Dedifferentiated amniotic fluid mesenchymal stem cell (primary cell): ENCODE measurements around the gene NGRN.

Source experiments
- DNase-seq: peaks from one replicate; pipeline ENCODE4 v3.0.0-alpha.2; 2016; ENCODE audit errors: extremely low spot score

Gene NGRN

DNA sequence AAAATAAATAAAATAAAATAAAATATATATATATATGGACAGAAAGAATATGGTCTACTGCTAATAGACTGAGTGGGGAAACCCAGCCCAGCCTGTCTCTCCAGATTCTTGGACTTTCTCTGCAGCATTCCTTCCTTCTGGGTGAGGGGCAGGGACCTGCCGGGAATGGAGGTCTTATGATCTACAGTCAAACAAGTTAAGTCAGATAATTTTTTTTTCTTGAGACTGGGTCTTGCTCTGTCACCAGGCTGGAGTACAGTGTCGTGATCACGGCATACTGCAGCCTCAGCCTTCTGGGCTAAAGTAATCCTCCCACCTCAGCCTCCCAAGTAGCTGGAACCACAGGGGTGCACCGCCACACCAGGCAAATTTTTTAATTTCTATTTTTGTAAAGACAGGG, 53.1 kb downstream of the NGRN start:
- DNase-seq: no peak

DNA sequence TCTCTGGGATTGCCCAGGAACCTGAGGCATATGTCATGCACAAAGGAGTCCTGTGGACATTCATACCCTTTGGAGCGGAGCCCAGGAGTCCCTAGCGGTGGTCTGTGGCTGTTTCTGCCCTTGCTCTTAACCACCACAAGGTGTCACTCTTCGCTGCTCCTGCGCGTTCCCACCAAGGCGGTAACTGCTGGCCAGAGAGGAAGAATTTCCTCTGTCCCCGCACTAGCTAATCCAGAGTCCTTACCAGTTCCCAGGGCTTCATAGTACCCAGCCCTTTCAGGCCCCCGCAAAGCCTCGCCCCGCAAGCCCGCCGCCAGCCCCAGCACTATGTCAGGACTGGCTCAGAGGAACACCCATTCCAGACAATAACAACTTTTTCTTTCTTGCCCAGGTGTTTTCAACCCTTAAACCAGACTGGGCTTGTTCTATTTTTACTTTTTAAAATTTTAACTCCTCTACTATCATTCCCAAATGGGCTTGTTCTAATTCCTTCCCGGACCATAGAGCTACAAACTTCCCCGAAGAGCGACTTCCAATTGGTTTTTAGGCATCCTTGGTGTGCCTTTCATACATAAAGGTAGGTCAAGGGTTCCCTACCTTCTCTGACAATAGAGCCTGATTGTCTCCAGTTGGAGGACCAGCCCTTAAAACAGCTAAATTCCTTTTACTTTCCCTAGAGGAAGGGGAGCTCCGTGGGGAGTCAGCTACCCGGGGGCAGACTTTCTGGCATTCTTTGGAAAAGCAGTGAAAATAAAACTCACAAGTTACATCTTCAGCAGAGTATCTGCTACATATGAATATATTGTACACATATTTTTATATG, 54.8 kb downstream of the NGRN start:
- peak; percentile 82 for DNase-seq

DNA sequence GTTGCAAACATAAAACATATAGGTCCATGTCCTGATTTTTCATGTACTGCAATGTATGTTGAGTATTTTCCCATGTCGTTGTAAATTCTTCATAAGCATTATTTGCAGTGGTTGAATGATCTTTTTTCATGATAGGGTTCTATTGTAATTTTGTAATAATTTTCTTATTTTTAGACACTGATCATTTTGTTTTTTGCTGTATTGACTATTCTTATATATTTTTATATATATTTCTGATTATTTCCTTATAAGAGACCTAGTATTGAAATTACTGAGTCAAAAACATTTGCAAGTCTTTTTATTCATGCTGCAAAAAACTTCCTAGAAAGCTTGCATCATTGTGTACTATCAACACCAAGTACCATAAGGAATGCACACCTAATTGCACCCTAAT, 55.4 kb downstream of the NGRN start:
- no peak for DNase-seq
